ENCODE measurements around the gene SOX10.
A peak's percentile ranks its signal among the peaks of the same experiment; 100 is the strongest.

The SOX10 gene

DNA sequence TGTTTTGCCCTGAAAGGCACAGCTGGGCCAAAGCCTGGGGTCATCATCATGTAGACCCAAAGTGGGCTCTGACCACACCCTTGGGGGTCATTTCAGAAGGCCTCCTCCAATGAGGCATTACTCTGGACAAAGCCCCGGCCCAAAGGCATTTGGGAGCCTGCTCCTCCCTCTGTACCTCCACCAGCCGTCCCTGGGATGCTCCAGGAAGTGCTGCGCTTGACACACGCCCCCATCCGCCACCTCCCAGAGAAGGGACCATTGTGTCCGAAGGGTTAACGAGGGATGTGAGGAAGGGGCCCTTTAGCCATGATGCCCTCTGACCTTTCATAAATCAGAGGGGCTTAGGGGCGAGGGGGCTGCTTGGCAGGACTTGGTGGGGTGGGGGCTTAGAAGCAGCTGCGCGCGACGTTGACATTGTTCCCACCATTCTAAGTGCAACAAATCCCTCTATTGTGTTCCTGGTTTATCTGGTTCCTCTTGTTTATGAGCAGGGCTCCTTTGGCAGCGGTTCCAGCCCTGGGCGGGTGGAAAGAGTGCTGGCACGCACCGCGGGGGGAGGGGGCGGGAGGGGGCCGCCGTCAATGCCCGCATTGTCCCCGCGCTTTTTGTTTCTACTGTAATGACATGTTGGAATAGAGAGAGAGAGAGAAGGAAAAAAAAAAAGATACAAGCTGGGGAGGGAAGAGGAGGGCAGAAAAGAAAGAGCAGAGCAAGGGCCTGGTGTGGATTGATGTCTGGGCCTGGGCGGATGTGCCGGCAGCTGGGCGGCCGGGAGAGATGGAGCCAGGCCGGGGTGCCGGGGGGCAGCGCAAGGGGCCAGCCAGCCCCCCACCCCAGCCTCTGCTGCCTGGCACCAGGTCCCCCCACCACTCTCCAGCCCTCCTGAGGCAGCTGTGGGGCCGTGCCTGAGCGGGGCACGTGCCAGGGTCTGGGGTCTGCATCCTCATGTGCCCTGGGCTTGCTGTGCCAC is 32.1 kb upstream of the SOX10 start:
- peak; percentile 65 for DNase-seq

GRCh38 chr22:38014083-38014482 is 29.7 kb upstream of the SOX10 start:
- DNase-seq, result no peak

DNA sequence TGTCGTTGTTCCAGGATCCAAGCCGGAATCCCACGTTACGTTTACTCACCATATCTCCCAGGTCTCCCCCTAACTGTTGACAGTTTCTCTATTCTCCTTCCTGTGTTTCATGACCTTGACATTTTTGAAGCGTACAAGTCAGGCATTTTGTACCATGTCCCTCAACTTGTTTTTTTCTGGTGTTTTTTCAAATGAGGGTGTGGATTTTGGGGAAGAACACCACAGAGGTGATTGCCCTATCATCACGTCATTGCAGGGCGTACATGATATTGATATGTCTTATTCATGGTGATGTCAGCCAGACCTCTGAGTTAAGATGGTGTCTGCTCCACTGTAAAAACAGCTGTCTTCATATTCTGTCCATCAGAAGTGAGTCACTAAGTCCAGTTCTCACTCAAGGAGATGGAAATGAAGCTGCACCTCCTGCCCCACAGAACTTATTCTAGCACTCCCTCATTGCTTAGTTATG is 28.3 kb upstream of the SOX10 start:
- DNase-seq, result no peak

DNA sequence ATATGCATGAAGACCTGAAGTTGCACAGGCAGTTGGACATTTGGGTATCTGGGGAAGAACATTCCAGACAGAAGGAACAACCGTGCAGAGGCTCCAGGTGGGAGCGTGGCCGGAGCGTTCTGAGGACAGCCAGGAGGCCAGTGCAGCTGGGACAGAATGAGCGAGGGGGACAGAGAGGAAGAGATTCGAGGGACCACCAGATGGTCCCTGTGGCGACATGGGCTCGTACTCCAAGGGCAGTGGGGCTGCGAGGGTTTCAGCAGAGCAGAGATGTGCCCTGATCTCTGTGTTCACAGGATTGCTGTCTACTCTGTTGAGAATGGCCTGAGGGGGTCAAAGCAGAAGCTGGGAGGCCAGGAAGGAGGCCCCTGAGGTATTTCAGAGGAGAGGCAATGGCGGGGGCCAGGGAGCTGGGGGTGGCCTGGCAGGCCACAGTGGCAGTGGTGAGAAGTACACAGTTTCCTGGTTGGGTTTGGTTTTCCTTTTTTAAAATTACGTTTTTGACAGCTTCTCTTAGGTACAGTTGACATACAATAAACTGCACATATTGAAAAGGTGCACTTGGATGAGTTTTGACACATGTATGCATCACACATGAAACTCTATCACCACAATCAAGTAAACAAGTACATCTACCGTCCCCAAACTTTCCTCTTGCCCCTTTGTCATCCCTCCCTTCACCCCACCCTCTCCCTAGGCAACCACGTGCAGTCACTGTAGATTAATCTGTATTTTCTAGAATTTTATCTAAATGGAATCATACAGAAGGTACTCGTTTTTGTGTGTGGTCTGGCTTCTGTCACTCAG is 24.8 kb upstream of the SOX10 start:
- DNase-seq, result no peak

DNA sequence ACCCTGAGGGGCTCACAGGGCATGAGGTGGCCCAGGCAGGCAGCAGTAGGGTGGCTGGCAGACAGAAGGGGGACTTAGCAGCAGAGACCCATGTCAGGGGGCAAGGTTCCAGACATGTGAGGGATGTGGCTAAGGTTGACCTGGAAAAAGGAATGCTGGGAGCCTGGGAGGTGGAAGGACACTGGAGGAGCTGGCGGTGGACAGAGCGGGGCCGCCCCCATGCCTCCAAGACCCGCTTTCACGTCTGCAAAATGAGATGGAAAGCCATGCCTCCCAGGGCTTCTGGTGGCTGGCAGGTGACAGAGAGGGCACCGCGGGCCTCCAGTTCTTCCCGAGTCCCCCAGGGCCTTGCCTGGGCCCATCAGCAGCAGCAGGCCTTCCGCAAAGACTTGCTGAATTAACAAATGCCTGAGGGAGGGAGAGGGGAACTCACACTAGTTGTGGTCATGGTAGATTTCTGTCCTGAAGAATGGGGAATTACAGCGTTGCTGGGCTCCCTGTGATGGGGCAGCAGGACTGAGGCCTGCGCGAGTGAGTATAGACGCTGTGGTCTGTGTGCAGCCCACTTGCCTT is 23.1 kb upstream of the SOX10 start:
- no peak for DNase-seq

GRCh38 chr22:38006906-38007305 is 22.6 kb upstream of the SOX10 start:
- DNase-seq, result no peak

DNA sequence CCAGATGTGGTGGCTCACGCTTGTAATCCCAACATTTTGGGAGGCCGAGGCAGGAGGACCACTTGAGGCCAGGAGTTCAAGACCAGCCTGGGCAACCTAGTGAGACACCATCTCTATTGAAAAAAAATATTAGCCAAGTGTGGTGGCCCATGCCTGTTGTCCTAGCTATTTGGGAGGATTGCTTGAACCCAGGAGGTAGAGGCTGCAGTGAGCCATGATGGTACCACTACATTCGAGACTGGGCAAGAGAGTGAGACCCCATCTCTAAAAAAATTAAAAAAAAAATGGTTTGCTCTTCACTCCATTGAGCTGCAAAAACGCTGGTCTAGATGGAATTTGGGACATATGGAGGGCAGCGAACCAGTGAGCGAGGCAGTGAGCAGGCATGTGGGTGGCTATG is 21.6 kb upstream of the SOX10 start:
- DNase-seq, result no peak

DNA sequence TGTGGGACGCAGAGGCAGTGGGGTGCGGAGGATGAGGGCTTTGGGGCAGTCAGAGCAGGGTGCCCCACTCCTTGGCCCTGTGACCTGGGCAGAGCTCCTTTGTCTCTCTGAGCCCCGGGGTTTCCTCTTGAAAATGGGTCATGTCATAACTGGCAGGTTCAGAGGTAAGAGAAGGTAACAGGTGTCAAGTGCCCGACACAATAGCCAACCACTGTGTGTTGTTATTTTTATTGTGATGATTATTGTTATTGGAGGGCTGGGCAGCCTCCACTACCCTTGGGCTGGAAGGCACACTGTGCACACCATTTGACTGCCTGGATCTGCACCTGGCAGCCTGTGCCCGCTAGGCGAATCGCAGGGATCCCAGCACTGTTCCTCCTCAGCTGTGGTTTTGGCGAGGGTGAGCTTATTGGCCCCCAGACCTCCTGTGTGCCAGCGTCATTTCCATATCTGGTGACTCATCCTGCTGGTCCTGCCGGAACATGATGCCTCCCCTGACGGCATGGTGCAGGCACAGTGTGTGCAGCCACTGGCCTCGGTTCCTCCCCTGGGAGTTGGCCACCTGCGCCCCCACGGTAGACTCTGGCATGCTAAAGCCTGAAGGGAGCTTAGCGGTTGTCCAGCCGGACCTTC is 15.4 kb upstream of the SOX10 start:
- no peak for DNase-seq

GRCh38 chr22:37999236-37999635 is 14.9 kb upstream of the SOX10 start:
- no peak for DNase-seq

DNA sequence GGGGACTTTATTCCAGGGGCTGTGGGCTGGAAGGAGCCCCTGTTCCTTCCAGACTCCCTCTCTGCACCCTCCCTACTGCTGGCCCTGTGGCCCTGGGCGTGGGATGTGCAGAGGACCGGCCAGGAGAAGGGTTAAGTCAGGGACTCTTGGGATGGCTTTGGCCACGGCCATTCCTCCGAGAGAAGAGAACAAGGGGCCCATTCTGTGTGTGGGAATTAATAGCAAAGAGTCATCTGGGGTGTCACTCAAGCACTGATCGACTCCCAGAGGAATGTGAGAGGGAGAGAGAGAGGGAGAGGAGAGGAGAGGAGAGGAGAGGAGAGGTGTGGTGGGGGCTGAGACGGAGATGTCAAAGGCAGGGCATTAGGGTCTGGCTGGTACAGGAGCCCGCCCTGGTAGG is 14.2 kb upstream of the SOX10 start:
- no peak for DNase-seq

DNA sequence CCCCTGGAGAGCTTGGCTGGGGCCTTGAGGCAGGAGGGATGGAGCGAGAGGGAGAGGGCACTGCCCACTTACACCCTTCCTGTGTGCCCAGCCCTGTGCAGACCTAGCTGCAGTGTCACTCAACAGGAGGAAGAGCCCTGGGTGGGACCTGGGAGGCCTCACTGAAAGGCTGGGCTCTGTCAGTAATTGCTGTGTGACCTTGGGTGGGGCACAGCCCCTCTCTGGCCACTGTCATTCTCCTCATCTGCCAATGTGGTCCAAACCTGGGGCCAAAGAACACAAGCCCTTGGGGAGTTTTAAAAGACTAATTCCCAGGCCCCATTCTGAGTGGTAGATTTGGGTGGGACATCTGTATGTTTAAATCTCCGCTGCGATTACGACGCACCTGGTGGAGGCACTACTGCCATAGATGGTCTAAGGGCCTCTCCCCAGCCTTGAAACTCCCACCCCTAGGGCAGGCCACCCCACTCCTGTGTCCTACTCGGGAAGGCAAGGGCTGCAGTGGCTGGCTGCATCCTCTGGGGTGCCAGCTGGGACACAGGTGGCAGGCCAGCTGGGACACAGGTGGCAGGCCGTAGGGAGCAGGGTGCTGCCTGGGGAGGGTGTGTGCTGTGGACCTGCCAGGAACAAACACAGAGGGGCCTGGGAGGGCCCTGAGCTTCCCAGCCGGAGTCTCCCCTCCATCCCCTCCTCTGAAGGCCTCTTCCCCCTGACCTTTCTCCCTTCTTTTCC is 12.3 kb upstream of the SOX10 start:
- DNase-seq, result no peak

GRCh38 chr22:37996079-37996478 is 11.7 kb upstream of the SOX10 start:
- no peak for DNase-seq

GRCh38 chr22:37995460-37995859 is 11.1 kb upstream of the SOX10 start:
- DNase-seq, result no peak

- no peak for DNase-seq
Observed at GRCh38 chr22:37994982-37995381, 10.6 kb upstream of the SOX10 start.

- DNase-seq, result peak; percentile 18
Observed at GRCh38 chr22:37994049-37994448, 9.7 kb upstream of the SOX10 start.

GRCh38 chr22:37991731-37992442 is 7.5 kb upstream of the SOX10 start:
- DNase-seq, result no peak

GRCh38 chr22:37990862-37991261 is 6.5 kb upstream of the SOX10 start:
- no peak for DNase-seq

- no peak for DNase-seq
Observed at GRCh38 chr22:37990301-37990700, 5.9 kb upstream of the SOX10 start.

GRCh38 chr22:37989146-37990045 is 5.0 kb upstream of the SOX10 start:
- no peak for DNase-seq

DNA sequence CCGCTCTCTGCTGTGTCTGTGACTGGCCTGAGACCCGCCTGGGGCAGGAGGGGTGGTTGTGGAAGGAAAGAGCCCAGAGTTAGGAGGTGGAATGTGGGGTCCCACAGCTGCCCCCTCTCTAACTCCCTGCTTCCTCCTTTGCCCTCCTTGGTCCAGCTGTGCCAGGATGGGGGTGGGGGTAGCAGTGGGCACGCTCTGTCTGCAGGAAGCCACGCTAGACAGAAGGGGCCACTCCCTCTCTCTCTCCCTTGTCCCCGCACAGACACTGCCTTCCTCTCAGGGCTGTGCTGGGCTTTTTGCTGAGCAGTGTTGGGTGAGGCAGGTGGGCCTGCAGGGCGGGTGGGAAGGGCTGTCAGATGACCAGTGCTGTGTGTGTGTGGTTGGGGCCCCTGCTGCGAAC is 2.0 kb upstream of the SOX10 start:
- no peak for DNase-seq

All from left hindlimb (tissue), 1 donor.